Prostate gland (tissue), 2 donors: ENCODE results near the gene SPG21.

Experiments used
- POLR2A ChIP-seq: fragments of 450-650 bp; IDR thresholded peaks from one replicate; pipeline ENCODE4 v1.6.1; 2016; ENCODE audit warnings: antibody characterized with exemption, mild to moderate bottlenecking
- TF ChIP-seq, protein P1 (sequence below), 4 experiments: fragments of 200-600 bp in 2 of 4; fragments of 450-650 bp in 2 of 4; sonication (generic) in 2 of 4; IDR thresholded peaks; 1 replicate in 3 of 4; 2 replicates in 1 of 4; pipeline ENCODE4 v1.5.1; 2016 to 2019; ENCODE audit warnings: antibody characterized with exemption in 4 of 4, mild to moderate bottlenecking in 2 of 4, moderate library complexity in 2 of 4

DNA sequence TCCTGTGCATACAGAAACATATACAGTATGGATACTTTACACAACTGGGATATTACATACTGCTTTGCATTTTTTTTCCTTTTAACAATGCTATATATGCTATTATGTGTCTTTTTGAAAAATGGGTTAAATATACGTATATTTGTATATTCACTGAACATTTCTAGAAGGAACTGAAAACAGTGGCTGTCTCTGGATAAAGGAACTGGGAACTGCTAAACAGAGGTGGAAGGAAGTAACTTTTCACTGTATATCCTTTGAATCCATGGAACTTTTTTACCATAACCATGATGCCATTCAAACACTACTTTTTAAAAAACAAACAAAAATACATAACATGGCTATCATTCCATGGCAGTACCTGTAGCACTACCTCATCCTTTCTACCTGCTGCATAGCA, 37.9 kb upstream of the SPG21 start:
- TF ChIP-seq, protein P1, sequence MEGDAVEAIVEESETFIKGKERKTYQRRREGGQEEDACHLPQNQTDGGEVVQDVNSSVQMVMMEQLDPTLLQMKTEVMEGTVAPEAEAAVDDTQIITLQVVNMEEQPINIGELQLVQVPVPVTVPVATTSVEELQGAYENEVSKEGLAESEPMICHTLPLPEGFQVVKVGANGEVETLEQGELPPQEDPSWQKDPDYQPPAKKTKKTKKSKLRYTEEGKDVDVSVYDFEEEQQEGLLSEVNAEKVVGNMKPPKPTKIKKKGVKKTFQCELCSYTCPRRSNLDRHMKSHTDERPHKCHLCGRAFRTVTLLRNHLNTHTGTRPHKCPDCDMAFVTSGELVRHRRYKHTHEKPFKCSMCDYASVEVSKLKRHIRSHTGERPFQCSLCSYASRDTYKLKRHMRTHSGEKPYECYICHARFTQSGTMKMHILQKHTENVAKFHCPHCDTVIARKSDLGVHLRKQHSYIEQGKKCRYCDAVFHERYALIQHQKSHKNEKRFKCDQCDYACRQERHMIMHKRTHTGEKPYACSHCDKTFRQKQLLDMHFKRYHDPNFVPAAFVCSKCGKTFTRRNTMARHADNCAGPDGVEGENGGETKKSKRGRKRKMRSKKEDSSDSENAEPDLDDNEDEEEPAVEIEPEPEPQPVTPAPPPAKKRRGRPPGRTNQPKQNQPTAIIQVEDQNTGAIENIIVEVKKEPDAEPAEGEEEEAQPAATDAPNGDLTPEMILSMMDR (IDR thresholded peaks at IDR 0.05) = no peak
- TF ChIP-seq POLR2A = no peak
